Measurements from ENCODE around the gene C9orf50. TPM values are rescaled to one million over a fixed set of nuclear protein-coding genes. Genes with fewer than 3 reads are reported as not detected.

Gene C9orf50
- total RNA-seq, 3 donors from 2014 or later, result not detected

GRCh38 chr9:129656795-129657390, 36.0 kb upstream of the C9orf50 start:
- TF ChIP-seq CTCF (IDR thresholded peaks at IDR 0.05), result no peak
- Histone ChIP-seq H3K36me3 (ENCODE audit: low read depth) (no peaks in the 10 kb centered on the region), H3K4me1 (ENCODE audit: low read depth) (no peaks in the 10 kb centered on the region), H3K4me3 (no peak overlapping the region), H3K9me3 (no peaks in the 10 kb centered on the region)
- DNase-seq, result no peak
- intact Hi-C loops (cut with DNase I, micrococcal nuclease), result loop anchor here in 1 of 2 donors (10.0 kb wide), 1 partner anchor 138 kb away; no protein-coding TSS in a partner anchor
- ATAC-seq, result peak; percentile 74

- no peak for ATAC-seq
Observed at GRCh38 chr9:129655696-129656095, 34.8 kb upstream of the C9orf50 start.

GRCh38 chr9:129655154-129655553, 34.3 kb upstream of the C9orf50 start:
- no peak for DNase-seq
- H3K9me3 ChIP-seq, result no peaks in the 10 kb centered on the region
- H3K4me3 ChIP-seq, result no peak overlapping the region
- no peaks in the 10 kb centered on the region for H3K36me3 ChIP-seq (ENCODE audit: low read depth)
- H3K4me1 ChIP-seq (ENCODE audit: low read depth), result no peaks in the 10 kb centered on the region
- intact Hi-C loops (cut with DNase I, micrococcal nuclease), result loop anchor here in 1 of 2 donors (10.0 kb wide), 1 partner anchor 140 kb away; no protein-coding TSS in a partner anchor
- TF ChIP-seq CTCF (IDR thresholded peaks at IDR 0.05), result no peak
- no peak for ATAC-seq

More at GRCh38 chr9:129655696-129656095, 34.8 kb upstream of the C9orf50 start:
- Histone ChIP-seq H3K36me3 (ENCODE audit: low read depth) (no peaks in the 10 kb centered on the region), H3K4me3 (no peak overlapping the region), H3K9me3 (no peaks in the 10 kb centered on the region), H3K4me1 (ENCODE audit: low read depth) (no peaks in the 10 kb centered on the region)
- DNase-seq, result no peak
- intact Hi-C loops (cut with DNase I, micrococcal nuclease), result loop anchor here in 1 of 2 donors (10.0 kb wide), 1 partner anchor 139 kb away; no protein-coding TSS in a partner anchor
- TF ChIP-seq CTCF (IDR thresholded peaks at IDR 0.05), result no peak

- intact Hi-C loops (cut with DNase I, micrococcal nuclease), result loop anchor here in 1 of 2 donors (10.0 kb wide), 1 partner anchor 140 kb away; no protein-coding TSS in a partner anchor
- ATAC-seq (no peak), DNase-seq (no peak)
- H3K36me3 ChIP-seq (ENCODE audit: low read depth), result no peaks in the 10 kb centered on the region
- no peak for TF ChIP-seq CTCF (IDR thresholded peaks at IDR 0.05)
- no peak overlapping the region for H3K4me3 ChIP-seq
- no peaks in the 10 kb centered on the region for H3K9me3 ChIP-seq
- no peaks in the 10 kb centered on the region for H3K4me1 ChIP-seq (ENCODE audit: low read depth)
Observed at GRCh38 chr9:129654554-129655040, 33.7 kb upstream of the C9orf50 start.

- intact Hi-C loops (cut with DNase I, micrococcal nuclease), result loop anchor here in 1 of 2 donors (10.0 kb wide), 1 partner anchor 141 kb away; no protein-coding TSS in a partner anchor
- no peak for DNase-seq
- Histone ChIP-seq H3K4me3 (no peak overlapping the region), H3K36me3 (ENCODE audit: low read depth) (no peaks in the 10 kb centered on the region), H3K9me3 (no peaks in the 10 kb centered on the region), H3K4me1 (ENCODE audit: low read depth) (no peaks in the 10 kb centered on the region)
- no peak for TF ChIP-seq CTCF (IDR thresholded peaks at IDR 0.05)
- no peak for ATAC-seq
Observed at GRCh38 chr9:129653823-129654553, 33.1 kb upstream of the C9orf50 start.

Data from mucosa of descending colon (tissue), 3 donors.